ENCODE results near the gene LRRC8C. TPM values are rescaled to one million over a fixed set of nuclear protein-coding genes. Genes with fewer than 3 reads are reported as not detected.

LRRC8C gene
- total and polyA plus RNA-seq, 10 of the 15 experiments (the other 5 are each of a cell fraction or from before 2014, with no cell fraction given), result 2.3 to 16.3 (median 10.8) TPM

DNA sequence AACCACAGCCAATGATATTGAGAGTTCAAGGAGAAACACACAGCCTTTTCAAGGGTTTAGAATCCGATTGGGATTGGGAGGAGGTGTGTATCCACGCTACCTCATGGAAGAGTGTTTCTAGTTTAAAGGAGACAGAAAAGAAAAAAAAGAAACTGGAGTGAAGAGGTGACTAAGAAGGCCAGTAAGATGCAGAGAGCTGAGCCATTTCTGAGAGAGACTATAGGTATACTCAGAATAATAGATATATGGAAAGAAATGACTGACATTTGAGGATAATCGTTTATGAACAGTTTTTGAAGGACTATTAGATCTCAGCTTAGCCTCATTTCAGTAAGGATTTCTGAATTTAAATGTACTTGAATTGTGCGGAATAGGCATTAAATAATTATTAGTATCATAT is 42.8 kb downstream of the LRRC8C start:
- intact Hi-C loops (cut with micrococcal nuclease; ENCODE audit: unreplicated experiment) (no loop called here), in situ Hi-C loops (cut with MboI) (no loop called here)
- DNase-seq (ENCODE audit: low read depth, low spot score) (no peak), ATAC-seq (no peak), FAIRE-seq (no peak)
- ChIA-PET POLR2A (interaction anchor here (0.6 to 3.1 kb wide), 4 partner anchors 8 to 87 kb away, joined by 3 to 19 read pairs (median 4); no protein-coding TSS in a partner anchor), CTCF (interaction anchor here (0.7 to 2.8 kb wide), 9 partner anchors 9 to 87 kb away, joined by 3 to 9 read pairs (median 3); no protein-coding TSS in a partner anchor), SMC1A (ENCODE audit: uncharacterized antibody, unreplicated experiment) (interaction anchor here (0.8 to 15.5 kb wide), 13 partner anchors 8 to 549 kb away, joined by 3 to 353 read pairs (median 4); partner anchors contain the start of gene LRRC8C), RAD21 (ENCODE audit: unreplicated experiment) (interaction anchor here (1.0 to 7.6 kb wide), 9 partner anchors 9 to 88 kb away, joined by 3 to 42 read pairs (median 9); partner anchors contain the start of gene LRRC8C)
- Histone ChIP-seq H3K36me3 (ENCODE audit: control insufficient read depth in 2 of 2, insufficient read depth in 2 of 2, low read length in 1 of 2) (no peaks in the 10 kb centered on the region), H3K4me2 (ENCODE audit: control insufficient read depth, insufficient read depth) (no peak overlapping the region), H4K20me1 (ENCODE audit: control insufficient read depth, insufficient read depth) (no peaks in the 10 kb centered on the region), H2AFZ (ENCODE audit: control insufficient read depth, low read depth, low read length) (no peak overlapping the region), H3K4me3 (no peak overlapping the region), H3K27me3 (replicated peaks in 1 of 2; ENCODE audit: control insufficient read depth in 2 of 2, insufficient read depth in 2 of 2, low read length in 1 of 2) (no peaks in the 10 kb centered on the region), H3K27ac (ENCODE audit: control insufficient read depth, insufficient read depth) (no peak overlapping the region), H3K79me2 (ENCODE audit: control insufficient read depth, insufficient read depth, low read length) (peaks cover 20% of the 10 kb centered on the region), H3K9me3 (replicated peaks; ENCODE audit: control insufficient read depth, insufficient read depth, low read length) (no peaks in the 10 kb centered on the region; the same call in 2 of the 3 replicates), H3K4me1 (ENCODE audit: control insufficient read depth, insufficient read depth, low read length) (peaks cover 16% of the 10 kb centered on the region), H3K9ac (ENCODE audit: control insufficient read depth, insufficient read depth, low read length) (no peak overlapping the region)
- BruUV-seq (replicated peaks), result no TSS peak
- WGBS (ENCODE audit: insufficient coverage, insufficient replicate concordance, low lambda C conversion rate, missing lambda C conversion rate), result 75% methylated on average over 4 of the region's 4 CpGs
- no peak for TF ChIP-seq MAX (IDR thresholded peaks at IDR 0.05; ENCODE audit: low read depth, low read length)
- no peak for TF ChIP-seq HDGF (IDR thresholded peaks at IDR 0.05)
- TF ChIP-seq PML (IDR thresholded peaks at IDR 0.05; ENCODE audit: low read length), result no peak
- TF ChIP-seq KAT2A (conservative IDR thresholded peaks at IDR 0.05; ENCODE audit: control insufficient read depth, low read depth, low read length), result no peak
- TF ChIP-seq JUND (IDR thresholded peaks at IDR 0.05; ENCODE audit: low read depth, low read length), result no peak
- TF ChIP-seq, protein P1, sequence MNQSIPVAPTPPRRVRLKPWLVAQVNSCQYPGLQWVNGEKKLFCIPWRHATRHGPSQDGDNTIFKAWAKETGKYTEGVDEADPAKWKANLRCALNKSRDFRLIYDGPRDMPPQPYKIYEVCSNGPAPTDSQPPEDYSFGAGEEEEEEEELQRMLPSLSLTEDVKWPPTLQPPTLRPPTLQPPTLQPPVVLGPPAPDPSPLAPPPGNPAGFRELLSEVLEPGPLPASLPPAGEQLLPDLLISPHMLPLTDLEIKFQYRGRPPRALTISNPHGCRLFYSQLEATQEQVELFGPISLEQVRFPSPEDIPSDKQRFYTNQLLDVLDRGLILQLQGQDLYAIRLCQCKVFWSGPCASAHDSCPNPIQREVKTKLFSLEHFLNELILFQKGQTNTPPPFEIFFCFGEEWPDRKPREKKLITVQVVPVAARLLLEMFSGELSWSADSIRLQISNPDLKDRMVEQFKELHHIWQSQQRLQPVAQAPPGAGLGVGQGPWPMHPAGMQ (IDR thresholded peaks at IDR 0.05; ENCODE audit: borderline replicate concordance), result no peak
- no peak for TF ChIP-seq IKZF1 (conservative IDR thresholded peaks at IDR 0.05)
- TF ChIP-seq HCFC1 (IDR thresholded peaks at IDR 0.05; ENCODE audit: low read length), result no peak
- TF ChIP-seq CHD1 (IDR thresholded peaks at IDR 0.05; ENCODE audit: low read depth, low read length), result no peak
- TF ChIP-seq, protein P2, sequence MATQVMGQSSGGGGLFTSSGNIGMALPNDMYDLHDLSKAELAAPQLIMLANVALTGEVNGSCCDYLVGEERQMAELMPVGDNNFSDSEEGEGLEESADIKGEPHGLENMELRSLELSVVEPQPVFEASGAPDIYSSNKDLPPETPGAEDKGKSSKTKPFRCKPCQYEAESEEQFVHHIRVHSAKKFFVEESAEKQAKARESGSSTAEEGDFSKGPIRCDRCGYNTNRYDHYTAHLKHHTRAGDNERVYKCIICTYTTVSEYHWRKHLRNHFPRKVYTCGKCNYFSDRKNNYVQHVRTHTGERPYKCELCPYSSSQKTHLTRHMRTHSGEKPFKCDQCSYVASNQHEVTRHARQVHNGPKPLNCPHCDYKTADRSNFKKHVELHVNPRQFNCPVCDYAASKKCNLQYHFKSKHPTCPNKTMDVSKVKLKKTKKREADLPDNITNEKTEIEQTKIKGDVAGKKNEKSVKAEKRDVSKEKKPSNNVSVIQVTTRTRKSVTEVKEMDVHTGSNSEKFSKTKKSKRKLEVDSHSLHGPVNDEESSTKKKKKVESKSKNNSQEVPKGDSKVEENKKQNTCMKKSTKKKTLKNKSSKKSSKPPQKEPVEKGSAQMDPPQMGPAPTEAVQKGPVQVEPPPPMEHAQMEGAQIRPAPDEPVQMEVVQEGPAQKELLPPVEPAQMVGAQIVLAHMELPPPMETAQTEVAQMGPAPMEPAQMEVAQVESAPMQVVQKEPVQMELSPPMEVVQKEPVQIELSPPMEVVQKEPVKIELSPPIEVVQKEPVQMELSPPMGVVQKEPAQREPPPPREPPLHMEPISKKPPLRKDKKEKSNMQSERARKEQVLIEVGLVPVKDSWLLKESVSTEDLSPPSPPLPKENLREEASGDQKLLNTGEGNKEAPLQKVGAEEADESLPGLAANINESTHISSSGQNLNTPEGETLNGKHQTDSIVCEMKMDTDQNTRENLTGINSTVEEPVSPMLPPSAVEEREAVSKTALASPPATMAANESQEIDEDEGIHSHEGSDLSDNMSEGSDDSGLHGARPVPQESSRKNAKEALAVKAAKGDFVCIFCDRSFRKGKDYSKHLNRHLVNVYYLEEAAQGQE (IDR thresholded peaks at IDR 0.05; ENCODE audit: low read depth, low read length), result no peak
- no peak for TF ChIP-seq ZNF274 (IDR thresholded peaks at IDR 0.05; ENCODE audit: insufficient read depth, insufficient read length)
- TF ChIP-seq, protein P3, sequence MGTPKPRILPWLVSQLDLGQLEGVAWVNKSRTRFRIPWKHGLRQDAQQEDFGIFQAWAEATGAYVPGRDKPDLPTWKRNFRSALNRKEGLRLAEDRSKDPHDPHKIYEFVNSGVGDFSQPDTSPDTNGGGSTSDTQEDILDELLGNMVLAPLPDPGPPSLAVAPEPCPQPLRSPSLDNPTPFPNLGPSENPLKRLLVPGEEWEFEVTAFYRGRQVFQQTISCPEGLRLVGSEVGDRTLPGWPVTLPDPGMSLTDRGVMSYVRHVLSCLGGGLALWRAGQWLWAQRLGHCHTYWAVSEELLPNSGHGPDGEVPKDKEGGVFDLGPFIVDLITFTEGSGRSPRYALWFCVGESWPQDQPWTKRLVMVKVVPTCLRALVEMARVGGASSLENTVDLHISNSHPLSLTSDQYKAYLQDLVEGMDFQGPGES (IDR thresholded peaks at IDR 0.05), result no peak
- no peak for TF ChIP-seq RFX5 (IDR thresholded peaks at IDR 0.05; ENCODE audit: low read depth, low read length)
- TF ChIP-seq E4F1 (IDR thresholded peaks at IDR 0.05; ENCODE audit: borderline replicate concordance, partially characterized antibody), result no peak
- no peak for TF ChIP-seq GABPA (IDR thresholded peaks at IDR 0.05; ENCODE audit: low read depth)
